Activated T-cell treated with anti-CD3 and anti-CD28 coated beads for 4 hours (primary cell): ENCODE measurements around the gene CARD16.
"Not testable (repeated sequence)": the region's sequence is repeated elsewhere in the genome, so short reads cannot be mapped to it uniquely, and the experiment has no call there.

Experiments used
- DNase-seq: peaks from one replicate; pipeline ENCODE4 v3.0.0-alpha.2; 2020

The CARD16 gene

DNA sequence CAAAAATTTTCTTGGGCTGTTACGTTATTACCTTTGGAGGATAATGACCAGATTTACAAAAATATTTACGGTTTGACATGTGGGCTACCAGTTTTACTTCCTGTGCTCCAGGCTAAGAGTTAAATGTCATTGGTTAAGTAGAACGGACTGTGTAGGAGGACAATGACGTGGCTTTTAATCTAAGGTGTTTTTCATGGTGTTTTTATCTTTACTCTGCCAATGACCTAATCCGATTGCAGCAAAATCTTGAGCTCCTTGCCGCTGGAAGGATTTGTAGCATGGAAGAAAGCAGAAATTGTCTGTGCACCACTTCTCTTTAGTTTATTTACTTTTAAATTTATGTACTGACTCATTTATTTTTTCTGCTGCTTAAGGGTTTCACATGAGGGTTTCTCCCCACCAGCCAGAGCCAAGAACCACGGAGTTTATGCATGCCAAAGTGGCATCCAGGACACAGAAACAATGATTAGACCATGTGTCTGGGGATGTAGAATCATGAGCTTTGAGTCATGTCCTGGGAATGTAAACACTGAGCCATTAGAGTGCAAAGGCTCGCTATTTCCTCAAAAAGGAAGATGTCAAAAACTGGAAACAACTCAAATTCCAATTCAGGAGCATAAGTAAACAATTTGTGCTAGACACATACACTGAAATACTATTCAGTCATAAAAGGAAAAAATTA, 1.9 kb upstream of the CARD16 start:
- no peak for DNase-seq

DNA sequence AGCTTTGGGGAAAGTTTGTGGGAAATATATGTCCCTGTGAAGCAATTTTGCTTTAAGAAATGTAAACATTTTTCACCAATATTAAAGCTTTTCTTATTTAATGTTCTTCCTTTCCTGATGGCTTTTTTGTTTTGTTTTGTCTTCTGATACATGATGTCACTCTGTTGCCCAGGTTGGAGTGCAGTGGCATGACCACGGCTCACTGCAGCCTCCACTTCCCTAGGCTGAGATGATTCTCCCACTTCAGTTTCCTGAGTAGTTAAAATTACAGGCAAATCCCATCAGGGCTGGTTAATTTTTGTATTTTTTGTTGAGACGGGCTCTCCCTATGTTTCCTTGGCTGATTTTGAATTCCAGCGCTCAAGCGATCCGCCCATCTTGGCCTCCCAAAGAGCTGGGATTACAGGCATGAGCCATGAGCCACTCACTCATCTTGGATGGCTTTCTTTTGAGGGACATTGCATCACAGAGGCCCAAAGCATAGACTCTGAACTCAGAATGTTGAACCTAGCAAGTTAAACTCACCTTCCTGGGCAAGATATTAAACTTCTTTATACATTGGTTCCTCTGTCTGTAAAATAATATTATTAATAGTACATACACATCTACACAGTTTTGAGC, 651 bp upstream of the CARD16 start:
- no peak for DNase-seq

DNA sequence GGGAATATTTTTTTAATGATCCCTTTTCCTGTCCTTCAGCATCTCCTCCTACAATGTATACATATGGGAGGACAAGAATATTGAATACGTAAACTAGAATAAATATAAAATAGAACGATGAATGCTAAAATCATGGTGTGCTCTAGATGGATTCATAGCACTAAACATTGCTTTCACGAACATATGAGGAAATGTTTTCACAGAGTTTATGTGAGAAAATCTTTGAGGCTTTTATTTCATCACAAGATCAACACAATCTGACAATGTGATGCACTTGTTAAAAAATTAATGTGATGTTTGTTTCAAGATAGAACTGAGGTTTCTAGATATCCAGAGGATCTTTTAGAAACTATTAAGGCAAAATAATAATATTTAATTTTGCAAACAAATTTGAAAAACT, 3.0 kb downstream of the CARD16 start:
- no peak for DNase-seq

DNA sequence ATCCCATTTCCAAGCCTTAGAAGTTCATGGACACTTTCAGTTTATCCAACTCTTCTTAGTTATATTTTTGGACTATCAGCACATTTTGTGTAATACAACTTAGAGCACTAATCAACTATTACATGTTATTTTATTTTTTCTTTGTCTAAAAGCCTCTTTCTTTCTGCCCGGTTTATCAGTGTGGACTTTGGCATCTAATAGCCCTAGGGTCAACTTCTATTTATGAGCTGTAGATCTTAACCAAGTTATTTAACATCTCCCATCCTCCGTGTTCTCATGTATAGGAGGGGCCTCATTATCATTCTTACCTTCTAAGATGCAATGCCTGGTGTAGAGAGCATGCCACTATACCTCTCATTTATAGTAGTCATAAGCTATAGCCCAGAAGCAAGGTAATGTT, 4.4 kb downstream of the CARD16 start:
- DNase-seq: no peak

DNA sequence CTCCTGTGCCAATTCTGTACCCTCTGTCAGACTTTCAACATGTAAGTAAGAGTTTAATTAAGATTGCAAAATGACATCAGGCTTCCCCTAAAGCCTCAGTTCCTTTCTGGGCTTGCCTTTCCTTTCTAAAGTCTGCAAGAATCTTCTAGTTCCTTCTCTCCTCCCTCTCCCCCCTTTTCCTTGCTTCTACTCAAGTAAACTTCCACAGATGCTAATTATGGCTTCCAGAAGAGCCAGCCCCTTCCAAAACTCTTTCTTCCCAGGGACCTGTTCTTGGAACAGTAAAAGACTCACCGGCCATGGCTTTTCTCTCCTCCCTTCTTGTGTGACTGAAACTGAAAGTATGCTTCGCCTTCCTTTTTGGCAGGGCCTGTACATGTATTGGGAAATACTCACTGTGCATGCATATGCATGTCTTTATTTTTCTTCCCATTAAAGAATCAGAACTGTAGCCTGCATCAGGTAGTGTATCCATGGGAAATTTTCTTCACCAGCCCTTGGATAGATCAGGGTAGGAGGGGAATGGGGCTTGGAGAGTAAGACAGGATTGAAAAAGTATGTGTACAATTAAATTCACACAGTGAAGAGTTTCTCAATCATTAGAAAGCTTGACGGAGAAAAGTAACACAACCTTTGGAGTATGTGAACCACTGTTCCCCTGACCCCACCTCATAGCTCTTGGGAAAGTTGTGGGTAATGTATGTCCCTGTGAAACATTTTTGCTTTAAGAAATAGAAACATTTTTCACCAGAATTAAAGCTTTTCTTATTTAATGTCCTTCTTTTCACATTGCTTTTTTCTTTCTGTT, 10.1 kb downstream of the CARD16 start, which contains the start of gene CASP1:
Gene CASP1 (minus strand): TSS at position 332 of the 808 bp plus-strand sequence. CDS start 31 bp downstream, at position 301.
- peak; percentile 27 for DNase-seq

DNA sequence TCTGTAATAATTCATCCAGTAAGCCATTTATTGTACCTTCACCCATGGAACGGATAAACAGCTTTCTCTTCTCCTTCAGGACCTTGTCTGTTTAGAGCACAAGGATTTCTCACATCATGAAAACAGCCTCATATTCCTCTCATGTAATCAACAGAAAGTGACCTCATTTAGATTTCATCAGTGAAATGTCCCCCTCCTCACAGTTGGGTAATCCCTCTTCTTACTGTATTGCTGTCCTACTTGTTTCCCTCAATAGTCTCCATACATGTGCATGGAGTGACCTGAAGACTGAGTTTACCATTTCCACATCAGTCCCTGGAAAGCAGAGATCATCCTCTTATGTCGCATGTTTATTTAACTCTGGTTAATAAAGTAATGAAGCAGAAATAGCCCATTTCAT, 10.7 kb downstream of the CARD16 start:
- DNase-seq: not testable (repeated sequence)

DNA sequence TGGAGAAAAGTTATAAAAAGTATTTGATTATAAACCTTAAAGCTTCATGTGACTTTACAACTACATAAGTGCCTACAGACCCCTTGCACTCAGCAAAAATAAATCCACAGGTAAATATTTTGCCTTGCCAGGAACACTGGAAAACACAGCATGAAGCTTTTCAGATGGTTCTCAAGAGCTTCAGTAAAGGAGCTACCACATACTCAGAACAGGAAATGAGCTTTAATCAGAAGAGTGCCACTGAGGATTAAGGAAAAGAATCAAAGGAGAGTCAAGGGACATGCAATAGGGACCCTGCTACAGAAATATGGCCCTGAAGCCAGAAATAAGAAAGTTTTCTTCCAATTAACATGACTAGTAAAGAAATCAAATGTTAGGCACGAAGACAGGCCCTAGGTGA, 11.4 kb downstream of the CARD16 start:
- DNase-seq: no peak

DNA sequence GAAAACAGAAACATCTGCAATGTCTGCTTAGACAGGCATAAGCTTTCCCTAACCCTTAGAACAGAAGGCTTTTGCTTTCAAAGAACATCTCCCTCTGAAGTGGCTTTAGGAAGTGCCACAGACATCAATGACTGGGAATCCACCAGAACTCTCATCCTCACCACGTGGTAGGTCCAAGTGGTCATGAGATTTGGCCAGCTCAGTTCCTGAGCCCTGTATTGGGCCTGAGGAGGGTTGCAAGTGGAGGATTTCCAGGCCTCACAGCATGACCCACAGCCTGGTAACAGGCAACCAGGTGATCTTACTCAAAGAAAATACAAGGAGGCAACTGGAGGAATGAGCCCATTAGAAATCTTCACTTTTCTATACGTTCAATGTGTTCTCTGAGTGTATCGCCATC, 11.8 kb downstream of the CARD16 start:
- no peak for DNase-seq

DNA sequence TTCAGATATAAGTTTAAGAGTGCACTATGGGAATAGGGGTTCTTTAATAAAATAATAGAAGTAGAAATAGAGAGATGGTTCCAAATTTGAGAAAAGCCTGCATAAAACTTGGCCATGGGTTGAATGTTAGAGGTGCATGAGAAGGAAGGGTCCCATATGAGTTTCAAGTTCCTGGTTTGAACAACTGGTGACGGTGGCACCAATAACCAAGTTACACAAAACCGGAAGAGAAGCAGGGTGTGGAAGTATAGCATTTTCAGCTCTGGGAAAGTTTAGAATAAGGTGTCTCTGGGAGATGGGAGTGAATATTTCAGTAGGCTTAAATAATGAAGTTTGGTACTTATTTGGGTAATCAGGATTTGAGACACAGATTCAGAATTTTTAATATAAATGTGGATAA, 12.6 kb downstream of the CARD16 start:
- no peak for DNase-seq

DNA sequence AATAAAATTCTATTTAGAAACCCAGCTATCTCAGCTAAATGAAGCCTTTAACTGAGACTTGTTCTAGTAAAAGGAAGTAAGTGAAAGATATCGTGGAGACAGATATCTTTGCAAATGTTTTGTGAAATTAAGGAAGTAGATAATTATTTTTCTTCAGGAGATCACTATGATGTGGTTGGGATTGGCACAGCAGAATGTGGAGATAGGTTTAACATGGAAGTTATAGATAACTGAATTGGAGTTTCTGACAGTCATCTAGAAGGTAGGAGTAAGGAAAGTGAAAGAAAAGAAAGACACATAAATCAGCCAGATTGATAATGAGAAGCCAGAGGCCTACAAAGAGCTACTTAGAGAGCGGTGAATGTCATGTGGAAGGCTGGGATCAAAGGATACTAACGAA, 17.5 kb downstream of the CARD16 start:
- DNase-seq: no peak

DNA sequence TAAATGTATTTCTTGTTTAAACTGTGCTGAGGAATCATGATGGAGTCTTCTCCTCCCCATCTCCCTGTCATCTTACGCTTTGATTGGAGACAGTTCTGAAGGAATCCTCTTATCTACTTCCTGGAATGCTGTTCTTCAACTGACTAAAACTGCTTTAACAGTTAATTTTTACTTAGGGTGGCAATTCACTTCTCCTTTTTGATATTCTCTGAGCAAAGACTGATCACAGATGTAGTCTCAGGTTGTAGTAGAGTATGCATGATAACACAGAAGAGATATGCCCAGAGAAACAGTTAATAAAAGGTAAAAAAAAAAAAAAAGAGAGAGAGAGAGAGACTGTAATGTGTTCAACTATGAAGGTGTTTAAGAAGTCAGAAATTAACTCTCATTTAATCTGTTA, 20.7 kb downstream of the CARD16 start:
- no peak for DNase-seq

DNA sequence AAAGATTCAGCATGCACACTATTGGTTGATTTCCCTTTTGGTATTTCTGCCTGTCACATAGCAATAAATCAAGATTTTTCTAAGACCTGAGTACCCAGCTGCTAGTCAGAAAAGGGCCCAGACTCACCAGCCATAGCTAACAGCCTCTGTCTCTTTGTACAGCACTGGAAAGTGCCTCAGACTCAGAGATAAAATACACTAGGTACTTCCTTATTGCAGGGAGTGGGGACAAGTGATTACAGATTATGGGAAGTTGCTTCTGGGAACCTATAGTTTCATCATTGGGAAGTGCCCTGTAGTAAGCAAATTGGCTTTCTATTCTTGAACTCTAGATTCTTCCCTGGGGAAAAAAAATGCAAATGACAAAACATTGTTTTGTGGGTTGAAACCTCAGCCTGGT, 22.1 kb downstream of the CARD16 start, which contains the start of gene CASP5:
Gene CASP5 (minus strand): TSS at position 166 of the 400 bp plus-strand sequence. CDS start 32 bp downstream, at position 134.
- DNase-seq: no peak

DNA sequence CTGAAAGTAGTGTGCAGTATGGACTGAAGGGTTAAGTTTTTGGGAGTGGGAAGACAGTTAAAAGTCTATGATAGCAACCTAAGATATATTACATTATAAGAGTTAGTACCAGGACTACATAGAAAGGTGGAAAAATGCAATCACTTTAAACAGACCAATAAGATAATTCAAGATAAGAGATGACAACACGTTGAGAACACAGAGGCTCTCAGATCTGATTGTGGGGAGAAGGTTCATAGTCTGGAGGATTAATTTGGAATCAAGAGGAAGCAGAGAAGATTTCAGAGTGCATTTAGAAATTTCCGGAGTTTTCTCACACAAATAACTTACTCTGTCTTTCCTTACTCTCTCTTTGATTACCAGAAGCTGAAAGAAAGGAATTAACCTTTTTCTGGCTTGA, 22.6 kb downstream of the CARD16 start:
- no peak for DNase-seq

DNA sequence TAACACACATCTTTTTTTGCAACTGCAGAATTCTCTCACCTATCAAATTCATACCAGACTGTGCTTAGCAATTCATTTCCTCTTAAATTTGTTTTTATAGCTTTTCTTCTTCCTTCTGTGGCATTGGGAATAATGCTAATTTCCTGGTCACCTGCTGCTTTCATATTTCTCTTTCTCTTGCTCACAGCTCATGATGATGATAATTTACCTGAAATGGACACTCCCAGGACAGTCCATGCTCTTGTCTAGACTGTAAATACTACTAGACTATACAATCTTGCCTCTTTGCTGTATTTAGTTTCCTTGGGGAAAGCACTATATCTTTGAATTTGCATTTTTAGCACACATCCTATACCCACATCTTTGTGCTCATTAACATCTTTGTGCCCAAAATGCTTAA, 37.7 kb downstream of the CARD16 start:
- no peak for DNase-seq

DNA sequence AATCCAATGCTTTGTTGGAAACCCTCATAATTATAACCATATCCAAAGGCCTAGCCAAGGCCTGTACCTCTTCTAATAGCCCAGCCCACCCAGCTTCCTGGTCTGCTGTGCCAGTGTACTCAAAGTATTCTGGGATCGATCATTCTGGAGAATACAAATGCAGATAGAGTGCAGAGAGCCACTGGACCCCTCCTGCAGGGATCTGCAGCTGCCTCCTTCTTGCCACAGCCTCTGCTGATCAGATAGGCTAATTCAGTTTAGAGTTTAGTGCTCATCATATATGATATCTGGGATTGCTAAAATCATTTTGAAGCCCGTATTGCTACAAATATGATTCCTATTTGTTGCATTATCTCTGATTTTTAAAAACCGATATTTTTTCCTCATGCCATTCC, 39.7 kb downstream of the CARD16 start:
- DNase-seq: no peak

DNA sequence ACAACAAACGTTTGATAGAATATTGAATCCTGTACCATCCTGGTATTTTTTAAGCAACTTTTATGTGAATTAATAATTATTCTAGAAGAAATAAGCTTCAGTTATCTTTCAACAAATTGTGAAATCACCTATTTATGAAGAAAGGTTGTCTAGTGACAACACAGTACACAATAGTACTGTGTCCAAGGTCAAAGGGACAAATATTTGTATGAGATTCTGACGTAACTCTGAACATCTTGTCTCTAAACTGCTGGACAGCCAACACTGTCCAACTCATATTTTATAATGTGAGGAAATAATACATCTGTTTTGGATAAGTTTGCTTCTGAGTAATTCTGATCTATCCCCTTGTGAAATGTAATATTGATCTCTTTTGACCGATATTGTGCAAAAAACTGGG, 41.1 kb downstream of the CARD16 start:
- DNase-seq: no peak

DNA sequence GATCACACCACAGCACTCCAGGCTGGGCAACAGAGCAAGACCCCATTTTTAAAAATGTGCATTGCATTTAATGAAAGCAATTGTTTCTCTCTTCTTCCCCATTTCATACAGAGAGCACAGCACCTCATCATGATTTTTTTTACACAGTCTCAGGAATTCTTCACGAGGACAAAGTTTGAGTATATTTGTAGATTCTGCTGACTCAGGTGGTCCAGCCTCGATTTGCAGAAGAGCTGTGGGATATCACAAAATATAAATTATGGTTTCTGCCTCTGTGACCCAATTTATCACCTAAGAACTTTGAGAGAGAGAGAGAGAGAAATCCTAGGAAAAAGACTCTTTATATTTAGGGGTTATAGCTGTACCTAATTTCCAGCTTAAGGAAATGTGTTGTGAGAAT, 42.0 kb downstream of the CARD16 start:
- no peak for DNase-seq

DNA sequence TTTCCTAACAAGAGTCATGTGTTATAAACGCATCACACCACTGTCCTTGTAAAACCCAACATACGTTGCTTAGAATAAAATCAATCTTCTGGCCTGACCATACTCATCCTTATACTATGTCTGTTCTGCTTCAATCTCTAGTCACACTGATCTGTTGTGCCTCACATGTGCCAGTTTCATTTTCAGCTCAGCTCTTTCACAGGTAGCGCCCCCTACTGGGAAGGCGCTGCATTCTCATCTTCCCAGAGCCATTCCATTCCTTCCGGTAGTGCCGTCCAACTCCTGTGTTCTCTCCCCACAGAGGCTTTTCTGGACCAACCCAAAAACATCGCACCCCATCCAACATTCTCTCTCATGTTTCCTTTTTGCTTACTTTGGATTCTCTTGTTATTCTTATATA, 44.3 kb downstream of the CARD16 start:
- DNase-seq: peak; percentile 40

DNA sequence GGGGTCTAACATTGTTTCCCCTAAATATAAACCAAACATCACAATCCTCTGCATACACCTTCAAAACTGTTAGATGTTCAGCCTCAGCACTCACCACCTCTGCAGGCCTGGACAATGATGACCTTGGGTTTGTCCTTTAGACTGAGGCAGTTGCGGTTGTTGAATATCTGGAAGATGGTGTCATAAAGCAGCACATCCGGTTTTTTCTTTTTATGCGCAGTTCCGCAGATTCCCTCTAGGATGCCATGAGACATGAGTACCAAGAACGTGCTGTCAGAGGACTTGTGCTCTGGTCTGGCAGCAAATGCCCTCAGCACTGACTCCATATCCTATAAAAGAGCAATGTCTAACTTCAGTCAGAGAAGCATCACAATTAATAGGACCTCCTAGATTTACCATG, 45.0 kb downstream of the CARD16 start:
- no peak for DNase-seq

DNA sequence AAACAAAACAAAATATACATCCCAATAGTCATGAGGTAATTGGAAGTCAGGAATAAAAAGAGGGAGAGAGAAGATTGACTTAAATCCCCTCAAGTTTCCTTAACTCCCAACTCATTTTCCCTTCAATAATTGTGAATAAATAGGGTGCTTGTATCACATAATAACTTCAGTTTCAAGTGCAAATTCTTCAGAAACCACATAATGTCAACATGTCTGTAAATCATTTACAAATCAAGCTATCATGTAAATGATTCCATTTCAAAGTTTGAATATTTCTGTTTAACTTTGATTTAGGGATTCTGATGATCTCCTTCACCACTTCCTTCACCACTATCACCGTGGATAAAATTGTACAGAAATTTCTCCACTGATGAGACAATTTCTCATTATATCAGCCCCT, 45.4 kb downstream of the CARD16 start:
- no peak for DNase-seq

DNA sequence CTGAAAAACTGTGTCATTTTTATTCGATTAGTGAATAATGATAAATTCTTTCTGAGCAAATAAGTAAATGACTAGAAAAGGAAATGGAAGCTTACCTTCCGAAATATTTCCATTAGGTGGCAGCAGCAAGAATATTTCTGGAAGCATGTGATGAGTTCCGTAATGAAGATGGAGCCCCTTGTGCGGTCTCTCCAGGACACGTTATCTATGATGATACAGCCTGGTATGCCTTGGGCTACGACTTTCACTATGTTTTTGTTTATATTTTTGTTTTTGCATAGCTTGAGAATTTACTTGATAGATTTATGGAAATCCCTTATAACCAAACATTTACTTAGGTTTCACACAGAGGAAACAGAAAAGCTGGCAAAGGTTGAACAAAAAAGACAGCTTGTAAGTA, 47.8 kb downstream of the CARD16 start:
- DNase-seq: no peak

DNA sequence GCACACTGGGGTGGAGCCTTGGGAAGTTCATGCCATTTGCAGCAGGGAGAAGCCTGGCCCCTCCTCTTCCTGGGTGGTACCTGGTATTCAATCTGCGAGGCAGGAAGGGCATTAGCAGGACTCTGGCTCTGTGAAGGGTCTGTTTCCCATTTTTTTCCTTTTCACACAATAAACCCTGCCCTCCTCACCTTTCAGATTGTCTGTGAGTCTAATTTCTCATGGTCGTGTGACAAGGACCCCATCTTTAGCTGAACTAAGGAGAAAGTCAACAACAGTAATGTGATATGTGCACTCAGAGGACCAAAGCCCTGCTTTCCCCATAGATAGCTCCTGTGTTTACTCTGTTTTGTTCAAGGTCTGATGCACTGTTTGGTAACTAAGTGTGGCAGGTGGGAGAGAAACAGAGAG, 50.1 kb downstream of the CARD16 start:
- no peak for DNase-seq

DNA sequence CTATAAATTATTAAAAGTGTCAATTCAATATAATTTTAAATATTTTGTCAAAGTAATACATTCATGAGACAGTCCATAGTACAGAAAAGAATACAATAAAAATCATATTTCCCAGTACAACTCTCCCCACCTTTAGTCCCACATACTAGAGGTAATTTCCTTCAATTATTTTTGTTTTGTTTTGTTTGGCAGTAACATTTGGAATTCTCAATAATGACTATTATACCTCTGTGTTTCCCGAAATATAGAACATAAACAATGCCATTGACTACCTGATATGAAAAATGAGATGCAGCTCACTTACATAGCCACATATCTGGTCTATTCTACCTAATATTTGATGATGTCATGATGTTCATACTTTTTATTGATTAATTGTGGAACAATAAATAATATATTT, 52.4 kb downstream of the CARD16 start:
- DNase-seq: no peak

DNA sequence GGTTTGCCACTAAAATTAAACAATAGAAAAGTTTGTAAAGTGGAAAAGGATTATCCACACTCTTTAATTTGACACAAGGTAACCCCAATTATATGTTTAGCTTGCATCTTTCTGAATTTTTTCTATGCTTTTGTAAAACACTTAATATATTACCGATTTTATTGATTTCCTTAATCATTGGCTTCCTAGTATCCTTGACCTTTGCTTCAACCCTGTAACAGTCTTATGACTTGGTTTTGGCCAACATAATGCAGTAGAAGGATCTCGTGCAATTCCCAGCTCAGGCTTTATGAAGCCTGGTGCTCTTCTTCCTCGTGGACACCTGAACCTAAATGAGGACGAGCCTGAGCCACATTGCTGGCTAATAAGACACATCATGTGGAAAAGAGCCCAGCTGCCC, 53.1 kb downstream of the CARD16 start:
- DNase-seq: no peak
